IPS DF 19.7 (cell line): ENCODE results near the gene CELF1.

Source experiments
- DNase-seq: peaks from one replicate; pipeline ENCODE4 v3.0.0-alpha.2; 2013; ENCODE audit warnings: low read depth, low spot score

The CELF1 gene

GRCh38 chr11:47417712-47418111, 135.2 kb downstream of the CELF1 start:
- DNase-seq: no peak

GRCh38 chr11:47415949-47416472, 136.9 kb downstream of the CELF1 start:
- DNase-seq: no peak
